T-helper 1 cell treated with Interleukin-12 subunit alpha and Interleukin-12 subunit beta and Interleukin-4 antibody, amounts not matched to agents 30 μg/mL and 1 μg/mL, for 36 hours (primary cell): ENCODE data around the gene TRMT6.
A peak's percentile ranks its signal among the peaks of the same experiment; 100 is the strongest.

ENCODE experiments used
- H3K27ac Mint-ChIP-seq: one replicate; pipeline ENCODE4 v1.8.0; 2021; ENCODE audit warnings: mild to moderate bottlenecking, mixed read lengths
- H3K27me3 Mint-ChIP-seq: one replicate; pipeline ENCODE4 v1.8.0; 2021; ENCODE audit warnings: low read depth, mixed read lengths
- H3K36me3 Mint-ChIP-seq: one replicate; pipeline ENCODE4 v1.8.0; 2021; ENCODE audit warnings: low read depth, mixed read lengths
- H3K4me1 Mint-ChIP-seq: one replicate; pipeline ENCODE4 v1.8.0; 2021; ENCODE audit warnings: low read depth, mixed read lengths
- H3K4me3 Mint-ChIP-seq: one replicate; pipeline ENCODE4 v1.8.0; 2021; ENCODE audit warnings: mild to moderate bottlenecking, moderate library complexity, mixed read lengths
- H3K9me3 Mint-ChIP-seq: one replicate; pipeline ENCODE4 v1.8.0; 2021; ENCODE audit warnings: mixed read lengths

TRMT6 gene

DNA sequence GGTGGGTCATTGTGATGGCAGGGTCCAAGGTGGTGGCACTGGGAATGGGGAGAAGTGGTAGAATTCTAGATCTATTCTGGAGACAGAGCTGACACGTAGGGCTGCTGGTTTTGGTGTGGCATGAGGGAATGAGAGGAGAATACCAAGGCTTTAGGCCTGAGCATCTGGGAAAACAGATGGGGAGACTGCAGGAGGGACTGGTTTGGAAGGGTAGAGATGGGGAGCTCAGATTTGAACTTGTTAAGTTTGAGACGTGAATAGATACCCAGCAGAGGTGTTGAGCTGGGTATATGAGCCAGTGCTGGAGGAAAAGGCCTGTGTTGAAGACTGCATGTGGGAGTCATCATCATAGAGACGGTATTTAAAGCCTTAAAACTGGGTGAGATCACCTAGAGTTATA lies 17.5 kb downstream of the TRMT6 start:
- peaks cover 1% of the 10 kb centered on the region for H3K36me3 Mint-ChIP-seq
- H3K4me1 Mint-ChIP-seq = no peaks in the 10 kb centered on the region
- peaks cover 13% of the 10 kb centered on the region for H3K27me3 Mint-ChIP-seq
- H3K4me3 Mint-ChIP-seq = no peak overlapping the region
- no peaks in the 10 kb centered on the region for H3K9me3 Mint-ChIP-seq
- H3K27ac Mint-ChIP-seq = no peak overlapping the region

DNA sequence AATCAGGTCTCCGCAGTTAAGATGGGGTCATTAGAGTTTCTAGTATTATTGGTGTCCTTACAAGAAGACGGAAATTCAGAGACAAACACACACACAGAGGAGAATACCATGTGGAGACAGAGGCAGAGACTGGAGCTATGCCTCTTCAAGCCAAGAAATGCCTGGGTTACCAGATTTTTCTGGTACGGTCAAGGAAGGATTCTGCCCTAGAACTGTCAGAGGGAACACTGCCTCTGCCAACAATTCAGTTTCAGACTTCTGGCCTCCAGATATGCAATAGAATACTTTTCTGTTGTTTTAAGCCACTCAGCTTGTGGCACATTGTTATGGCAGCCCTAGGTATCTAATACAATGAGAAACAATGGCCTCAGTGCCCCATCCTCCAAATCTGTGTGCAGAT lies 18.9 kb downstream of the TRMT6 start:
- Mint-ChIP-seq H3K9me3 (no peaks in the 10 kb centered on the region), H3K27ac (no peak overlapping the region), H3K36me3 (no peaks in the 10 kb centered on the region), H3K4me3 (no peak overlapping the region), H3K4me1 (no peaks in the 10 kb centered on the region), H3K27me3 (peaks cover 13% of the 10 kb centered on the region)

DNA sequence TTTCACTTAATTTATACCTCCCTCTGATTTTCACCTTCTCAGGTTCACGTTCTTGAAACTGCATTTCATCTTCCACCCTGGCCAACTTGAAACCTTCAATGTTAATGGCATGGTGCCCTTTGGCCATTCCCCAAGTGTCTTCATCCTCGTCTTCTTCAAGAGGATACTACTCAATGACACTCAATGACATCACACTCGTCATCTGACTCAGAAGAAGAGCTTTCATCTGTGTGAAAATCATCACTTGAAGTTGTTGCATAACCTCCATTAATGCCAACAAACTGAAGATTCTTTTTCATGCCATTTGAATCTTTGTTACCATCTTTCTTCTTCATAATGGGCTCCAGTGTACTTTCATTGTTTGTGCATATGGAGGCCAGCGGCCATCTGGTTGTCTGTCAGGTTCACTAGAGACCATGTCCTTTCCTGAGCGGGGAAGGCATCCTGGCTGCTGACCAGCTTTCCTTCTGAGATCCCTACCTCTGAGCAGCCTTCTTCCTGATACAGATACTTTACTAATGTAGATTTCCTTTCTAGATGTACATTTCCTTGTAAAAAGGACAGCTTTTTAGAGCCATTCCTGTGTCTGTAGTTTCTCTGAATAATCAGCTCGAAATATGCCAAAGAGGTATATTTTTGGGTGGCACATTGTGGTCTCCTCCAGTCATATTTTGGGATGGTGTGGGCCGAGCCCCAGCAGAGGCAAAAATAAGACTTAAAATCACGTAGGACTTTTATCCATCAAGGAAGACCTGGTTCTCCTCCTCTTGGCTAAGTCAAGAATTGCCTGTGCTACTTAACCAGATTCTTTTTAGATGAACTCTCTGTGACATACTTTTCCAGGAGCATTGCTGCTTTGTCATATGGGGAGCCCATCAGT lies 21.3 kb downstream of the TRMT6 start:
- H3K27ac Mint-ChIP-seq = no peak overlapping the region

DNA sequence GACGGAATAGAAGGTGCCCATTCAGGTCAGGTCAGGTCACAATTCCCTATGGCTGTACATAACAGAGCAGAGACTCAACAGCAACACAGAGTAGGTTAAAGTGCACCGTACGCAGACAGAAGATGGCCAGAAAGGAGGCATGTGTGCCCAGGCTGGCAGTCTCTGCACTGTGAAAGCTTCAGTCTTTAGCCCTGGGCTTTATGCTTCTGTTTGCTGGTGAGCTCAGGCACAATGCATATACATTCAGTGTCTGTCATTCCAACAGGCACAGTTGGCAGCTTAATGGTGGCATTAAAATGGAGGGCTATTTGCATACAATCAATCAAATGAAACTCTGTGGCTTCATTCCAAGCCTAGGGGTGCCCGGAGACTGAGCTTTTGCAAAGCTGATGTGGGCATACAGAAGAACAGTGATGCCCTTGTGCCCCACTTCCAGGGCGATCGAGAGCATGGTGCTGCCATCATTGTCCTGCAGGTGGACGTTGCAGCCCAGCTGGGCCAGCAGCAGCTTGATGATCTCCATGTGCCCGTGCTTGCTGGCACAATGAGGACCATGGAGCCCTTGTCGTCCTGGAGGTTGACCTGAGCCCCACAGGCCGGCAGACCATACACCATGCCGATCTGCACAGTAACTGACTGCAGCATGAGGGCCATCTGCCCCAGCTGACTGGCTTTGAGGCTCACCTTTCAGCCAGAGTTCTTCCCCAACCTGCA lies 22.4 kb downstream of the TRMT6 start:
- Mint-ChIP-seq H3K9me3 (no peaks in the 10 kb centered on the region), H3K36me3 (no peaks in the 10 kb centered on the region), H3K27me3 (peaks cover 18% of the 10 kb centered on the region), H3K4me1 (no peaks in the 10 kb centered on the region), H3K4me3 (no peak overlapping the region), H3K27ac (no peak overlapping the region)

More for the DNA sequence above, 21.3 kb downstream of the TRMT6 start:
- Mint-ChIP-seq H3K4me3 (no peak overlapping the region), H3K27me3 (peaks cover 13% of the 10 kb centered on the region), H3K36me3 (no peaks in the 10 kb centered on the region), H3K4me1 (no peaks in the 10 kb centered on the region), H3K9me3 (no peaks in the 10 kb centered on the region)

DNA sequence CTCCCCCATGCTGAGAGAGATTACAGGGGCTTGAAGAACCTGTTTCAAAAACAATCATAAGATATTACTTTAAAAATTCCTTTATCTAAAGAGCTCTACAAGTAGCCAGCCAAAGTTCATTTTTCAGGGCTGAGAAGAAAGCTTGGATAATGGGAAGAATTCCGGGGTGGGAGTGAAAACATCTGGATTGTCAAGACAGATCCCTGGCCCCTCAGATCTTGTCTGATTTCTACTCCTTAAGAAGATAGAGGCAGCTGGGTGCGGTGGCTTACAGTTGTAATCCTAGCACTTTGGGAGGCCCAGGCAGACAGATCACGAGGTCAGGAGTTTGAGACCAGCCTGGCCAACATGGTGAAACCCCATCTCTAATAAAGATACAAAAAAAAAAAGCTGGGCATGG lies 24.8 kb downstream of the TRMT6 start:
- Mint-ChIP-seq H3K27me3 (peaks cover 19% of the 10 kb centered on the region), H3K4me1 (no peaks in the 10 kb centered on the region)

DNA sequence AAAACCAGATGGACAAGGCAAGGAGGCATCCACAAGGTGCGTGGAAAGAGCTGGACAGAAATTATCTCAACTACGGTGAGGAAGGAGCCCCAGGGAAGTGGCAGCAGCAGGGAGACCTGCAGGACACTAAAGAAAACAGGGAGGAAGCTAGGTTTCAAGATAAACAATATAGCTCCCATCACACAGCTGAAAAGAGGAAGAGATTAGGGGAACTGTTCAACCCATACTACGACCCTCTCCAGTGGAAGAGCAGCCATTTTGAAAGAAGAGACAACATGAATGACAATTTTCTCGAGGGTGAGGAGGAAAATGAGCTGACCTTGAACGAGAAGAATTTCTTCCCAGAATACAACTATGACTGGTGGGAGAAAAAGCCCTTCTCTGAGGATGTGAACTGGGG lies 26.8 kb downstream of the TRMT6 start:
- peaks cover 10% of the 10 kb centered on the region for H3K4me1 Mint-ChIP-seq
- no peaks in the 10 kb centered on the region for H3K36me3 Mint-ChIP-seq
- H3K27ac Mint-ChIP-seq = no peak overlapping the region
- H3K9me3 Mint-ChIP-seq = no peaks in the 10 kb centered on the region
- no peak overlapping the region for H3K4me3 Mint-ChIP-seq
- peaks cover 10% of the 10 kb centered on the region for H3K27me3 Mint-ChIP-seq

More for the DNA sequence above, 24.8 kb downstream of the TRMT6 start:
- Mint-ChIP-seq H3K9me3 (no peaks in the 10 kb centered on the region), H3K27ac (no peak overlapping the region), H3K36me3 (no peaks in the 10 kb centered on the region), H3K4me3 (no peak overlapping the region)

DNA sequence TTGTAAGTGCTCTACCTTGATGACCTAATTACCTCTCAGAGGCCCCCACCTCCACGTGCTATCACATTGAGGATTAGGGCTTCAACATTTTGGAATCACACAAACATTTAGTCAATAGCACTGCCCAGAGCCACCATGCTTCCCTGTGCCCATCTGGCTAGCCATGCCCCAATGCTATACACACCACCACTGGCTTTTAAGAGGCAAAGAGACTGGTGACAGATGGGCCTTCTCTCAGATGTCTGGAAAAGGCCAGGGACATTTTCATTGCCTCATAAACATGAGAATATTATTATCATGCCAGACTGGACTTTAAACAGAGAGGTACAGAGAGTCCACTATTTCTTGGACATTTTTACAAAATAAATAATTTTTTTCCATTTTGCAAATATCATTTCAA lies 29.8 kb downstream of the TRMT6 start:
- H3K4me1 Mint-ChIP-seq = peaks cover 10% of the 10 kb centered on the region
- H3K36me3 Mint-ChIP-seq = no peaks in the 10 kb centered on the region
- H3K27ac Mint-ChIP-seq = no peak overlapping the region
- H3K9me3 Mint-ChIP-seq = no peaks in the 10 kb centered on the region
- H3K27me3 Mint-ChIP-seq = peaks cover 10% of the 10 kb centered on the region
- H3K4me3 Mint-ChIP-seq = no peak overlapping the region

DNA sequence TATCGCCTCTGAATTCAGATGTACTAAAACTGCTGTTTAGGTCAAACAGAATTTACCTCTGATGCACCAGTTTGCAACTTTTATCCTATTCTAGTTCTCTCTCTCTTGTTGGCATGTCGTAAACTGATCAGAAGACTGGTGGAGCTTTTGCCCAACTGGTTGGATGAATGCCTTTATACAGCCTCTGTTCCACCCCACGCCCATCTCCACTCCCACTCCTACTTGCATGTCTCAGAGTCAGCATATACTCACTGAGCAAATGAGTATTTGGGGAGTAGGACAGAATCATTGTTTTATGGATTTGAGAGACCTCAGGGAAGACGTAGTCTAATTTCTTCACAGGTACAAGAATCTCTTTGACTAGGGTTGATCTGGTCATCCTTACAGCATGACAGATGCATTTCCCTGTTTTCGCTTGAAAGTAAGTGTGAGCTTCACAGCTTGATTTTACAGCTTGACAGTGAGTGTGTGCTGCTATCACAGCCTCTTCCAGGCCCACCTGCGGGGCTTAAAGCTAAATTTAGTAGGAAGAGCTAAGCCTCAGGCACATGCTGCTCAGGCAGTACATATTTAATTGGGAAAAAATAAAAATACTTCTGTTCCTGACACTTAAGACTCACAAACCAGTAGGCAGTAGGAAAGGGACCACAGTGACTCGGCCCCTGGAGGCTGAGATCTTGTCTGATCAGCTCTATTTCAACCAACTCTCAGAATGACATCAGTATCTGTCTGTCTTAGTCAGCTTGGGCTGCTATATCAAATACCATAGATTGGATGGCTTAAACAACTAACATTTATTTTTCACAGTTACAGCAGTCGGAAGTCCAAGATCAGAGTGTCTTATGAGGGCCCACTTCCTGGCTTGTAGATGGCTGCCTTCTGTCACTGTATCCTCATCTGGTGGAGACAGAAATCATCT lies 30.4 kb downstream of the TRMT6 start:
- H3K4me3 Mint-ChIP-seq = no peak overlapping the region
- H3K27ac Mint-ChIP-seq = no peak overlapping the region
- H3K4me1 Mint-ChIP-seq = peaks cover 10% of the 10 kb centered on the region
- no peaks in the 10 kb centered on the region for H3K9me3 Mint-ChIP-seq
- H3K27me3 Mint-ChIP-seq = peaks cover 10% of the 10 kb centered on the region
- H3K36me3 Mint-ChIP-seq = no peaks in the 10 kb centered on the region

DNA sequence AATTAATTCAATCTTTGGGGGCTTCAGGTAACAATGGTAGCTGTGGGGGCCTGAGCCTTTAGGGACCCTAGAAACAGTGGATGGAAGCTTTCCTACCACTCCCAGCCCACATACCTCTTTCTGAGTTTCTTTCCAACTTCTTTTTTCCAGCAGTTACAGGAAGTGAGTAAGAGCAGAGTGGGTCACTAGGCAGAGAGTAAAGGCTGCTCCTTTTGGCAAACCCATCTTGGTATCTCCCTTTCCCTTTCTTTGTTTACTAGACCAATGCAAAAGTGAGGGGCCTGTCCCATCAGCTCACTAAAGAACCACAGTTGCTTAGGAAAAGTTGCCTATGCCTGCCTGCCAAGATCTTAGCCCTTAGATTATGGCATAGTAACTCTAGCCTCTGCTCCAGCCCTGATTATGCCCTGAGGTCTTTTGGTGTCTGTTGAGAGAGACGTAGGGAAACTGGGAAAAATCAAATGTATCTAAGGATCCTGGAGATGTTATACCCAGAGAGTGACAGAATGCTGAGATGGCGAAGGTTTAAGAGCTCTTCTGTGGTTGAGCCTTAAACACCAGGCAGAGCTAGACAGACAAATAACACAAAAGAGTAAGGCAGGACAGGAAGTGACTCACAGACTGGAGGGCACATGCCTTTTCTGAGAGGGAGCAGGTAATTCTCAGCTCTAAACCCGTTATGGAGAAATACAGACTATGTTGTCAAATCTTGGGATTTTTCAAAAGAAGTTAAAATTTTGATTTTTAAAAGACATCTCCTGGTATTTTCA lies 31.3 kb downstream of the TRMT6 start:
- peak overlapping the region; percentile 16 for H3K27ac Mint-ChIP-seq
- no peaks in the 10 kb centered on the region for H3K36me3 Mint-ChIP-seq
- peaks cover 10% of the 10 kb centered on the region for H3K4me1 Mint-ChIP-seq
- H3K27me3 Mint-ChIP-seq = peaks cover 16% of the 10 kb centered on the region
- H3K4me3 Mint-ChIP-seq = no peak overlapping the region
- H3K9me3 Mint-ChIP-seq = no peaks in the 10 kb centered on the region

DNA sequence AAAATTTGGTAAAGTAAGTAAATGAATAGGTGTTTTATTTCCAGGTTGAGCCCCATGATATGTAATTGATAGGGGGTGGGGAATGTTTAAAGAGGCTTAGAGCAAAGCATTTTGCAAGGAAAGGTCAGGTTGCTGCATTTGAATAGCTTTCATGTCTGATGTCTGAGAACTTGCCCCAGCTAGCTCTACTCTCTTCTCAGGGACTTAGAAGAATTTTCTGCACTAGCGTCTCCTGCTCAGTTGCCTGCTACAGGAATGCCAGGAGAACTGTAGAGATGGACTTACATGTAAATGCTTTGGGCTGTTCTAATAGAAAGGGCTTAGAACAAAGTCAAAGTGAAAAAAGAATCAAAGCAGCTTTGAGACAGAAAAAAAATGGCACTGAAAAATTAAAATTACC lies 35.5 kb downstream of the TRMT6 start:
- H3K27ac Mint-ChIP-seq = no peak overlapping the region
- H3K4me3 Mint-ChIP-seq = no peak overlapping the region
- H3K27me3 Mint-ChIP-seq = peaks cover 42% of the 10 kb centered on the region
- H3K36me3 Mint-ChIP-seq = no peaks in the 10 kb centered on the region
- peaks cover 12% of the 10 kb centered on the region for H3K4me1 Mint-ChIP-seq
- H3K9me3 Mint-ChIP-seq = no peaks in the 10 kb centered on the region

DNA sequence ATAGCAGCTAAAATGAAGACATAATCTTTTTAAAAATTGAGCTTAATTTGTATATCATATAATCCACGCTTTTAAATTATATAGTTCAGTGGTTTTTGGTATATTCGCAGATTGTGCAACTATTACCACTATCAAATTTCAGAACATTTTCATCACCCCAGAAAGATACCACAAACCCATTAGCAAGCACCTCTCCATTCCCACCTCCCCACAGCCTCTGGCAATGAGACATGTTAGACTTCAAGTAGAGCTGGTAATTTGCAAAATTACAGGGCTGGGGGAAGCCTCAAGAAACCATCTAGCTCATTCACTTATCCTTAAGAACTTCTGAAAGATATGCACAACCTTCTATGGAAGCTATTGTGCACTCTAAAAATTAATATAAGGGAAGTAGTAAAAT lies 37.2 kb downstream of the TRMT6 start:
- Mint-ChIP-seq H3K4me3 (no peak overlapping the region), H3K27me3 (peaks cover 55% of the 10 kb centered on the region), H3K9me3 (no peaks in the 10 kb centered on the region), H3K4me1 (peaks cover 3% of the 10 kb centered on the region), H3K36me3 (no peaks in the 10 kb centered on the region), H3K27ac (no peak overlapping the region)

DNA sequence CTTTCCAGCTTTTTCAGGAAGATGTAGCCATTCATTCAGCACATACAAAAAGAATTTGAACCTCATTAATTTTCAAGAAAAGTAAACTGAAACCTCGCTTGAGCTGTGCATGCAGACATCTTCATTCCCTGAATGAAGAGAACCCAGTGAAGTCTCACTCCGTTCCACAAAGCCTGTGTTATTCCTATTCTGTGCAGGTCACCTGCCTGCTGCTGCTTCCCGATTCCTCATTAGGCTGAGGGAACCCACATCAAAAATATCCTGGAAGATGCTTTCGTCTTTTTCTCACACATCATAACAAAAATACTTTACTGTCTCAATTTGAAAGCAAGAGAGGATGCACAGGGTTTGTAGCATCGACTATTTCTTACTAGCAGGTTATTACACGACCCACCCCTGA lies 40.1 kb downstream of the TRMT6 start:
- peaks cover 3% of the 10 kb centered on the region for H3K4me1 Mint-ChIP-seq

DNA sequence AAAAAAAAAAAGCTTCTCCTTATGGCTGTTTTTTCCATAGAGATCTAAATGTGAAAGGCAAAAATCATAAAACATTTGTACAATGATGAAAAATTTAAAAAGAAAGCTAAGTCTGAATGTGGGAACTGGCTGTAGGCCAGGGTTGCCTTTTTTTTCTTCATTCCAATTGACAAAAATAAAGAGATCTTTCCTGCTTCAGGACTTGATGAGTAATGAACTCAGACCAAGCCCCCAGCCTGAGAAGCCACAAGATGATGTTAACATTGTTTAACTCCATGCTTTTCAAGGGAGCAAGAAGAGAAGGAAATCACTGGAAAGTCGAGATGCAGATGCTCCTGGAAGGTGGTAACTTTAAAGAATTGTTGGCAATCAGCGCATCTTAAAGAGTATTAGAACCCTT lies 41.4 kb downstream of the TRMT6 start:
- H3K9me3 Mint-ChIP-seq = no peaks in the 10 kb centered on the region

More for the DNA sequence above, 40.1 kb downstream of the TRMT6 start:
- Mint-ChIP-seq H3K27ac (no peak overlapping the region), H3K27me3 (peaks cover 73% of the 10 kb centered on the region), H3K9me3 (no peaks in the 10 kb centered on the region), H3K4me3 (peak overlapping the region; percentile 56), H3K36me3 (no peaks in the 10 kb centered on the region)

DNA sequence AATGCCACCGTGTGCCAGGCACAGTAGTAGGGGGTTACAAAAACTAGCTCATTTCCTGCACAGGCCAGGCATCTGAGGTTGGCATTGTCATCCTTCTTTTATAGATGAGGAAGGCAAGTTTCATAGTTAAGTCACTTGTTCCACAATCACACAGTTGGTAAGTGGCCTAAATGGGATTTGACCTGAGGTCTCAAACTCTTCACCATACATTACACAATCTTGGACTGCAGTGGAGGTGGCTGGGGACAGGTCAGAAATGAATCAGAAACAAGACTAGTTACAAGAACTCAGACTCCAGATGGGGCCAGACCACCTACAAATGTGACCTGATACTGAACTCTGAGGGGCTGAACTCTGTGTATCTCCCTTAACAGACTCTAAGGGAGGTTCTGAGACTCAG lies 49.4 kb downstream of the TRMT6 start:
- Mint-ChIP-seq H3K27me3 (peaks cover 33% of the 10 kb centered on the region), H3K27ac (no peak overlapping the region), H3K9me3 (peaks cover 6% of the 10 kb centered on the region), H3K36me3 (no peaks in the 10 kb centered on the region), H3K4me1 (no peaks in the 10 kb centered on the region), H3K4me3 (no peak overlapping the region)

More for the DNA sequence above, 41.4 kb downstream of the TRMT6 start:
- Mint-ChIP-seq H3K4me1 (peaks cover 3% of the 10 kb centered on the region), H3K4me3 (no peak overlapping the region), H3K27ac (no peak overlapping the region), H3K36me3 (no peaks in the 10 kb centered on the region), H3K27me3 (peaks cover 65% of the 10 kb centered on the region)
